Measurements from ENCODE around the gene UIMC1. TPM values are rescaled to one million over a fixed set of nuclear protein-coding genes. Genes with fewer than 3 reads are reported as not detected.

UIMC1 gene
- polyA plus RNA-seq, 4 donors: 17.8 to 25.2 (median 21.8) TPM

DNA sequence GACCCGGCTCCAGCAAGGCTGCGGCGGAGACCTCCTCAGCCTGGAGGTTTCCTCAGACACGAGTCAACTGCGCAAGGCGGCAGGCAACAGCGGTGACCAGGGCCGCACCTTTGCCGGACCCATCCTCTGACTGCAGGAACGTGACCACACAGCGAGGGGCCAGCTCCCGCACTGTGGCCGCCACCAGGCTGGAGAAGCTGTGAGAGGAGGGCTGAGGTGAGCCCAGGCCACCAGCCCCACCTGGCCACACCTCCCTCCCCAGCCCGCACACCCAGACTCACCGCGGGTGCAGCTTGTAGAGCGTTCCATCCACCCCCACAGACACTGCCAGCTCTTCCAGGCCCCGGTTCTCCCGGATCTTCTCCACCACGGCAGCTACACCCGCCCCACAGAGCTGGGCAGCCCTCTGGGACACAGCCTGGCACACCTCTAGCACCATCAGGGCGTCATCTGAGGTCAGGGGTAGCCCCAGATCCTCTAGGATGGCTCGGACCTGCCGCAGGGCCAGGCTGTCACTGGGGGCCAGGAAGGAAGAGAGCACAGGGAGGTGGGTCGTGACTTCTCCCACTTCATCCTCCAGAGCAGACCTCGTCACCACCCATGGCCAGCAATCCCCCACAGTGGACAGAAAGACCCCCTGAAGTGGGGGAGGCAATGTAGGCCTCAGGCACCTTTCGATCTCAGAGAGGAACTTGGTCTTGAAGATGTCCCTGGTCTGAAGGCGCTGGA is 125.4 kb downstream of the UIMC1 start:
- FAIRE-seq (no peak), DNase-seq (no peak)
- no peaks in the 10 kb centered on the region for H3K4me1 ChIP-seq (ENCODE audit: control insufficient read depth in 3 of 3, insufficient read depth in 2 of 3, low read depth in 1 of 3, low read length in 2 of 3)
- no peaks in the 10 kb centered on the region for H3K36me3 ChIP-seq (ENCODE audit: control insufficient read depth in 3 of 3, insufficient read depth in 2 of 3, low read depth in 1 of 3, low read length in 3 of 3)
- H3K27ac ChIP-seq (ENCODE audit: low read depth in 1 of 3, low read length in 2 of 3): no peak overlapping the region
- H3K27me3 ChIP-seq (ENCODE audit: control insufficient read depth in 3 of 3, insufficient read depth in 3 of 3, low read length in 3 of 3): peaks cover 0 to 8% (median 3%) of the 10 kb centered on the region in 3 donors
- no peak overlapping the region for H3K4me3 ChIP-seq (ENCODE audit: low read depth in 1 of 3, low read length in 3 of 3)
- no peaks in the 10 kb centered on the region for H3K9me3 ChIP-seq (ENCODE audit: control insufficient read depth in 2 of 2, insufficient read depth in 1 of 2, low read depth in 1 of 2, low read length in 1 of 2)
- WGBS, 3 donors: 79 to 90% (median 84%) methylated on average over 28 of the region's 28 CpGs

DNA sequence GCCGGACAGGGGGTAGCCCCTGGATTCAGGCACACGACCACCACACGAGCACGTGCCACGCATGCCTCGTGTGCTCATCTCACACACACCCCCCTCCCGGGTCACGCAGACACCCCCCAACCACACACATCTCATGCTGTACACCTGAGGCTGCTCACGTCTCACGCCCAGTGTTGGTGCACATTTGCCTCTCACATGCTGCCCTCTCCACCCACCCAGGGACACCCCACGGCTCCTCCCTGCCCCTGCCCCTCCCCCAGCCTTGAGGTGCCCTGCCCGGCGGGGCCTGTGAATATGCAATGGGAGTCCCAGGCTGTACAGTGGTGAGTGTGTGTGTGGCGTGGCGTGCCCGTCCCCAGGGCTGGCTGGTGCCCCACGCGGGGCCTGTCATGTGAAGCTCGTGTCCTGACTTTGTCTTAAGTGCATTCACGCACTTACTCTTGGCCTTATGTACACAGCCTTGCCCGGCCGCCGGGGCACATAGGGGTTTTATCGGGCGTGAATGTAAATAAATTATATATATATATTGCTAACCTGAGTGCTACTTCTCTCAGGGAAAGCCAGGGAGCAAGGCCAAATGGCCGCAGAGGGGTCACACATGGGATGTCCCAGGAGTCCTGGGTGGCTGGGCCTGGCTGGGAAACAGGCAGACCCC is 126.1 kb downstream of the UIMC1 start:
- FAIRE-seq: no peak
- no peaks in the 10 kb centered on the region for H3K36me3 ChIP-seq (ENCODE audit: control insufficient read depth in 3 of 3, insufficient read depth in 2 of 3, low read depth in 1 of 3, low read length in 3 of 3)
- no peaks in the 10 kb centered on the region for H3K9me3 ChIP-seq (ENCODE audit: control insufficient read depth in 2 of 2, insufficient read depth in 1 of 2, low read depth in 1 of 2, low read length in 1 of 2)
- H3K4me3 ChIP-seq (ENCODE audit: low read depth in 1 of 3, low read length in 3 of 3): no peak overlapping the region
- no peak for DNase-seq
- WGBS, 3 donors: 78 to 87% (median 84%) methylated on average over 26 of the region's 26 CpGs
- H3K27ac ChIP-seq (ENCODE audit: low read depth in 1 of 3, low read length in 2 of 3): no peak overlapping the region
- H3K4me1 ChIP-seq (ENCODE audit: control insufficient read depth in 3 of 3, insufficient read depth in 2 of 3, low read depth in 1 of 3, low read length in 2 of 3): no peaks in the 10 kb centered on the region
- H3K27me3 ChIP-seq (ENCODE audit: control insufficient read depth in 3 of 3, insufficient read depth in 3 of 3, low read length in 3 of 3): peaks cover 0 to 14% (median 6%) of the 10 kb centered on the region in 3 donors

- no peaks in the 10 kb centered on the region for H3K9me3 ChIP-seq (ENCODE audit: control insufficient read depth in 2 of 2, insufficient read depth in 1 of 2, low read depth in 1 of 2, low read length in 1 of 2)
- H3K4me3 ChIP-seq (ENCODE audit: low read depth in 1 of 3, low read length in 3 of 3): no peak overlapping the region
- no peak for FAIRE-seq
- no peak for DNase-seq
- 60 to 70% (median 61%) methylated on average over 22 to 23 of the region's 23 CpGs for WGBS, 3 donors
- no peak overlapping the region for H3K27ac ChIP-seq (ENCODE audit: low read depth in 1 of 3, low read length in 2 of 3)
- H3K27me3 ChIP-seq (ENCODE audit: control insufficient read depth in 3 of 3, insufficient read depth in 3 of 3, low read length in 3 of 3): peaks cover 0 to 21% (median 6%) of the 10 kb centered on the region in 3 donors
- H3K36me3 ChIP-seq (ENCODE audit: control insufficient read depth in 3 of 3, insufficient read depth in 2 of 3, low read depth in 1 of 3, low read length in 3 of 3): no peaks in the 10 kb centered on the region
- H3K4me1 ChIP-seq (ENCODE audit: control insufficient read depth in 3 of 3, insufficient read depth in 2 of 3, low read depth in 1 of 3, low read length in 2 of 3): no peaks in the 10 kb centered on the region
These were observed 126.8 kb downstream of the UIMC1 start for GRCh38 chr5:176879663-176880361.

- no peaks in the 10 kb centered on the region for H3K9me3 ChIP-seq (ENCODE audit: control insufficient read depth in 2 of 2, insufficient read depth in 1 of 2, low read depth in 1 of 2, low read length in 1 of 2)
- DNase-seq: no peak
- H3K27ac ChIP-seq (ENCODE audit: low read depth in 1 of 3, low read length in 2 of 3): no peak overlapping the region
- 29 to 69% (median 61%) methylated on average over 22 to 23 of the region's 23 CpGs for whole genome bisulfite sequencing, 3 donors
- H3K36me3 ChIP-seq (ENCODE audit: control insufficient read depth in 3 of 3, insufficient read depth in 2 of 3, low read depth in 1 of 3, low read length in 3 of 3): no peaks in the 10 kb centered on the region
- no peak for FAIRE-seq
- no peaks in the 10 kb centered on the region for H3K4me1 ChIP-seq (ENCODE audit: control insufficient read depth in 3 of 3, insufficient read depth in 2 of 3, low read depth in 1 of 3, low read length in 2 of 3)
- no peak overlapping the region for H3K4me3 ChIP-seq (ENCODE audit: low read depth in 1 of 3, low read length in 3 of 3)
- H3K27me3 ChIP-seq (ENCODE audit: control insufficient read depth in 3 of 3, insufficient read depth in 3 of 3, low read length in 3 of 3): peaks cover 0 to 24% (median 10%) of the 10 kb centered on the region in 3 donors
These were observed 127.5 kb downstream of the UIMC1 start for GRCh38 chr5:176878906-176879662.

DNA sequence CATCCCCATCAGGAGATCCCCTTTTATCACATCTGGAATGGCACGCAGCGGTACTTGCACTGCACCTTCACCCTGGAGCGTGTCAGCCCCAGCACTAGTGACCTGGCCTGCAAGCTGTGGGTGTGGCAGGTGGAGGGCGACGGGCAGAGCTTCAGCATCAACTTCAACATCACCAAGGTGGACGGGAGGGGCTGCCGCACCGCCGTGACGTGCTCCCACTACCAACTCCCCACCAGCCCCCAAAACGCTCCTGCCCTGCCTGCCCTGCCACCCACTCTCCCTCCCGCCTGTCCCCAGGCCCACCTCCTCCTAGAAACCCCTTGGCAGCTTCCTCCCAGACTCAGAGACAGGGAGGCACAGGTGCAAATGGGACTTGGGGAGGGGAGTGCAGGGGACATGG is 128.1 kb downstream of the UIMC1 start:
- 51 to 81% (median 64%) methylated on average over 12 of the region's 12 CpGs for WGBS, 3 donors

DNA sequence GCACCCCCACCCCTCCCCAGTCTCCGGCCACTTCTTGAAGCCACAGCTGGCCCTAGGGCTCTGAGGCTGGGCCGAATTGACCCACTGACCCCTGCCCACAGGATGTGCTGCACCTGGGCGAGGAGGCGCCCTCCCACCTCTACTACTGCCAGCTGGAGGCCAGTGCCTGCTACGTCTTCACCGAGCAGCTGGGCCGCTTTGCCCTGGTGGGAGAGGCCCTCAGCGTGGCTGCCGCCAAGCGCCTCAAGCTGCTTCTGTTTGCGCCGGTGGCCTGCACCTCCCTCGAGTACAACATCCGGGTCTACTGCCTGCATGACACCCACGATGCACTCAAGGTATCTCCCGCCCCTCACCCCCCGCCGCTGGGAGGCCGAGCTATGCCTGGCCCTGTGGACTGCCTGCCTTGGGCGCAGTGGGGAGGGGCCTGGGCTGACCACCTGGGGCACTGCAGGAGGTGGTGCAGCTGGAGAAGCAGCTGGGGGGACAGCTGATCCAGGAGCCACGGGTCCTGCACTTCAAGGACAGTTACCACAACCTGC is 128.7 kb downstream of the UIMC1 start:
- FAIRE-seq (no peak), DNase-seq (no peak)
- no peaks in the 10 kb centered on the region for H3K9me3 ChIP-seq (ENCODE audit: control insufficient read depth in 2 of 2, insufficient read depth in 1 of 2, low read depth in 1 of 2, low read length in 1 of 2)
- H3K27me3 ChIP-seq (ENCODE audit: control insufficient read depth in 3 of 3, insufficient read depth in 3 of 3, low read length in 3 of 3): peaks cover 0 to 28% (median 11%) of the 10 kb centered on the region in 3 donors
- H3K36me3 ChIP-seq (ENCODE audit: control insufficient read depth in 3 of 3, insufficient read depth in 2 of 3, low read depth in 1 of 3, low read length in 3 of 3): no peaks in the 10 kb centered on the region
- no peaks in the 10 kb centered on the region for H3K4me1 ChIP-seq (ENCODE audit: control insufficient read depth in 3 of 3, insufficient read depth in 2 of 3, low read depth in 1 of 3, low read length in 2 of 3)
- WGBS, 3 donors: 65 to 71% (median 69%) methylated on average over 19 to 21 of the region's 21 CpGs
- H3K27ac ChIP-seq (ENCODE audit: low read depth in 1 of 3, low read length in 2 of 3): no peak overlapping the region
- H3K4me3 ChIP-seq (ENCODE audit: low read depth in 1 of 3, low read length in 3 of 3): no peak overlapping the region

More for the DNA sequence above, 128.1 kb downstream of the UIMC1 start:
- H3K36me3 ChIP-seq (ENCODE audit: control insufficient read depth in 3 of 3, insufficient read depth in 2 of 3, low read depth in 1 of 3, low read length in 3 of 3): no peaks in the 10 kb centered on the region
- DNase-seq (no peak), FAIRE-seq (no peak)
- no peaks in the 10 kb centered on the region for H3K9me3 ChIP-seq (ENCODE audit: control insufficient read depth in 2 of 2, insufficient read depth in 1 of 2, low read depth in 1 of 2, low read length in 1 of 2)
- no peak overlapping the region for H3K4me3 ChIP-seq (ENCODE audit: low read depth in 1 of 3, low read length in 3 of 3)
- no peak overlapping the region for H3K27ac ChIP-seq (ENCODE audit: low read depth in 1 of 3, low read length in 2 of 3)
- H3K27me3 ChIP-seq (ENCODE audit: control insufficient read depth in 3 of 3, insufficient read depth in 3 of 3, low read length in 3 of 3): peaks cover 0 to 27% (median 11%) of the 10 kb centered on the region in 3 donors
- no peaks in the 10 kb centered on the region for H3K4me1 ChIP-seq (ENCODE audit: control insufficient read depth in 3 of 3, insufficient read depth in 2 of 3, low read depth in 1 of 3, low read length in 2 of 3)

DNA sequence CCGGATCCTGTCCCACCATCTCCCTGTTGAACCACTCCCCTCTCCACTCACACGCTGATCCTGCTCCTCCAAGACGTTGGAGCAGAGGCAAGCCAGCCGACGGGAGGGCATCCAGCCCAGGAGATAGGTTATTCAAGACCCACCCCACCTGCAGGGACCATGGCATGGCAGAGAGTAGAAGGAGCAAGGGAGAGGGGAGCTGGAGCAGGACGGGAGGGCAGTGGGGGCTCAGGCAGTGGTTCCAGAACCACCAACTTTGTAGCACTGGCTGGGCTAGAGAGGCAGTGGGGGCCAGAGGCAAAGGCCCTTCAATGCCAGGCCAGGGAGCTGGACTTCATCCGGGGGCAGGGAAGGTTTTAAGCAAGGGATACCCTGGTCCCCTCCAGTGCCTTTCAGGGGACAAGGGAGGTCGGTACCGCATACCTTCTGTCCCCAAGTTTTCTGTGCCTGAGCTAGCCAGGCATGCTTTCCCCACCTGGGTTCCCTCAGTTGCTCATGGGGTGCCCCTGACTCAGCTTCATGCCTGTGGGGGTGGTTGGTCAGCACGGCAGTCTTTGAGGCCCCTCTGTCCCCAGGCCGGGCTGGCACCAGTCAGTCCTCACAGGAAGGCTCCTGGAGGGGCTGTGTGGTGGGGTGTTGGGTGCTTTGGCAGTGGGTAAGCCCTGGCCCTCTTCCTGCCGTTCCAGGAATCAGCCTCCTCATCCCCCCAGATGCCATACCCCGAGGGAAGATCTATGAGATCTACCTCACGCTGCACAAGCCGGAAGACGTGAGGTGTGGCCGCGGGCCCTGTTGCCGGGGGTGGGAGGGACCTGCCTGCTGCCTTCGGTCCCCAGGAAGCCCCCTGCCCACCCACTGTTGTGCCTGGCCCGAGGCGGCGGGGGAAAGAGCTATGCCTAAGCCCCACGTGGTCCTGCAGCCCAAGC is 129.8 kb downstream of the UIMC1 start:
- no peak overlapping the region for H3K4me3 ChIP-seq (ENCODE audit: low read depth in 1 of 3, low read length in 3 of 3)
- H3K27ac ChIP-seq (ENCODE audit: low read depth in 1 of 3, low read length in 2 of 3): no peak overlapping the region
- DNase-seq (no peak), FAIRE-seq (no peak)
- H3K27me3 ChIP-seq (ENCODE audit: control insufficient read depth in 3 of 3, insufficient read depth in 3 of 3, low read length in 3 of 3): peaks cover 0 to 28% (median 11%) of the 10 kb centered on the region in 3 donors
- 67 to 74% (median 68%) methylated on average over 21 to 24 of the region's 24 CpGs for WGBS, 3 donors
- H3K36me3 ChIP-seq (ENCODE audit: control insufficient read depth in 3 of 3, insufficient read depth in 2 of 3, low read depth in 1 of 3, low read length in 3 of 3): no peaks in the 10 kb centered on the region
- H3K9me3 ChIP-seq (ENCODE audit: control insufficient read depth in 2 of 2, insufficient read depth in 1 of 2, low read depth in 1 of 2, low read length in 1 of 2): no peaks in the 10 kb centered on the region
- H3K4me1 ChIP-seq (ENCODE audit: control insufficient read depth in 3 of 3, insufficient read depth in 2 of 3, low read depth in 1 of 3, low read length in 2 of 3): no peaks in the 10 kb centered on the region

All from small intestine (tissue), 7 donors.